Peyer's patch (tissue), 4 donors: ENCODE results near the gene ATL2. TPM values are rescaled to one million over a fixed set of nuclear protein-coding genes. Genes with fewer than 3 reads are reported as not detected.
"Not testable (repeated sequence)": the region's sequence is repeated elsewhere in the genome, so short reads cannot be mapped to it uniquely, and the experiment has no call there.

ENCODE experiments used
- DNase-seq, 3 donors: peaks; one replicate each; pipeline ENCODE4 v3.0.0-alpha.2; 2017 to 2019
- H3K27ac ChIP-seq, 4 donors: fragments of 200-600 bp; sonication (generic); one replicate each; pipeline ENCODE4 v1.5.1; 2016 to 2019
- H3K27me3 ChIP-seq, 2 donors: fragments of 200-600 bp; sonication (generic); one replicate each; pipeline ENCODE4 v1.5.1; 2019
- H3K36me3 ChIP-seq, 3 donors: fragments of 200-600 bp; sonication (generic); one replicate each; pipeline ENCODE4 v1.5.1; 2016 to 2019
- H3K4me1 ChIP-seq, 4 donors: fragments of 200-600 bp; sonication (generic); one replicate each; pipeline ENCODE4 v1.5.1; 2016 to 2019
- H3K4me3 ChIP-seq, 4 donors: fragments of 200-600 bp; sonication (generic); 1 replicate in 3 of 4; 2 replicates in 1 of 4; pipeline ENCODE4 v1.5.1; 2016 to 2019; ENCODE audit warnings: mild to moderate bottlenecking in 1 of 4
- H3K9me3 ChIP-seq, 4 donors: fragments of 200-600 bp; sonication (generic); one replicate each; pipeline ENCODE4 v1.5.1; 2016 to 2019; ENCODE audit warnings: mild to moderate bottlenecking in 1 of 4
- POLR2A ChIP-seq, 2 donors: fragments of 450-650 bp; IDR thresholded peaks; one replicate each; pipeline ENCODE4 v1.5.1; 2017; ENCODE audit warnings: antibody characterized with exemption in 2 of 2, mild to moderate bottlenecking in 2 of 2, moderate library complexity in 2 of 2
- total RNA-seq, 4 donors: library from RNA; depleted of rRNA; stranded (reverse); fragments of >200 nt; gene quantifications; one replicate each; pipeline ENCODE4 v1.1.0, GENCODE V29; 2016
- TF ChIP-seq, protein P1 (sequence below), 6 experiments: fragments of 450-650 bp in 4 of 6; fragments of 200-600 bp in 2 of 6; sonication (generic) in 1 of 6; IDR thresholded peaks; one replicate each; pipeline ENCODE4 v1.5.1; 2017 to 2019; ENCODE audit warnings: antibody characterized with exemption in 6 of 6, mild to moderate bottlenecking in 3 of 6, moderate library complexity in 1 of 6

Gene ATL2
- total RNA-seq, 4 donors from 2014 or later, result 87.9 to 170 (median 132) TPM

GRCh38 chr2:38290332-38290731, 86.7 kb downstream of the ATL2 start:
- no peak for DNase-seq

DNA sequence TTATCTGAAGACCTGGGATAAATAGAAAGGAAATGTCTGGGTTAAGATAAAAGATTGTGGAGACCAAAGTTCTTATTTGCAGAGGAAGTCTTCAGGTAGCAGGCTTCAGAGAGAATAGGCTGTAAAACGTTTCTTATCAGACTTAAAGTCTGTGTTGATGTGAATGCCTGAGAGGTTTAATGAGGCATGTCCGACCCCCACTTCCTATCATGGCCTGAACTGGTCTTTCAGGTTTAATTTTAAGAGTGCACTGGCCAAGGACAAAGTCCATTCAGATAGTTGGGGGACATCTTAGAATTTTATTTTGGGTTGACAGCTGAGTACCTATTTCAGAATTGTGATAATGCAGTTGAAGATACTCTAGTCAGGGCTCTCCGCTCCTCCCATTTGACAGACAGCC, 92.1 kb downstream of the ATL2 start:
- DNase-seq, result no peak
- no peaks in the 10 kb centered on the region for H3K9me3 ChIP-seq
- no peaks in the 10 kb centered on the region for H3K27me3 ChIP-seq
- H3K4me3 ChIP-seq, result no peak overlapping the region
- TF ChIP-seq, protein P1, sequence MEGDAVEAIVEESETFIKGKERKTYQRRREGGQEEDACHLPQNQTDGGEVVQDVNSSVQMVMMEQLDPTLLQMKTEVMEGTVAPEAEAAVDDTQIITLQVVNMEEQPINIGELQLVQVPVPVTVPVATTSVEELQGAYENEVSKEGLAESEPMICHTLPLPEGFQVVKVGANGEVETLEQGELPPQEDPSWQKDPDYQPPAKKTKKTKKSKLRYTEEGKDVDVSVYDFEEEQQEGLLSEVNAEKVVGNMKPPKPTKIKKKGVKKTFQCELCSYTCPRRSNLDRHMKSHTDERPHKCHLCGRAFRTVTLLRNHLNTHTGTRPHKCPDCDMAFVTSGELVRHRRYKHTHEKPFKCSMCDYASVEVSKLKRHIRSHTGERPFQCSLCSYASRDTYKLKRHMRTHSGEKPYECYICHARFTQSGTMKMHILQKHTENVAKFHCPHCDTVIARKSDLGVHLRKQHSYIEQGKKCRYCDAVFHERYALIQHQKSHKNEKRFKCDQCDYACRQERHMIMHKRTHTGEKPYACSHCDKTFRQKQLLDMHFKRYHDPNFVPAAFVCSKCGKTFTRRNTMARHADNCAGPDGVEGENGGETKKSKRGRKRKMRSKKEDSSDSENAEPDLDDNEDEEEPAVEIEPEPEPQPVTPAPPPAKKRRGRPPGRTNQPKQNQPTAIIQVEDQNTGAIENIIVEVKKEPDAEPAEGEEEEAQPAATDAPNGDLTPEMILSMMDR (IDR thresholded peaks at IDR 0.05), result no peak
- TF ChIP-seq POLR2A (IDR thresholded peaks at IDR 0.05), result no peak
- H3K27ac ChIP-seq, result no peak overlapping the region
- H3K36me3 ChIP-seq, result no peaks in the 10 kb centered on the region
- no peaks in the 10 kb centered on the region for H3K4me1 ChIP-seq

More at GRCh38 chr2:38290332-38290731, 86.7 kb downstream of the ATL2 start:
- H3K4me3 ChIP-seq, result no peak overlapping the region
- H3K27ac ChIP-seq, result no peak overlapping the region
- no peaks in the 10 kb centered on the region for H3K4me1 ChIP-seq
- H3K36me3 ChIP-seq, result peaks cover 0 to 3% (median 0%) of the 10 kb centered on the region in 3 donors
- H3K9me3 ChIP-seq, result no peaks in the 10 kb centered on the region
- TF ChIP-seq POLR2A (IDR thresholded peaks at IDR 0.05), result no peak
- TF ChIP-seq, protein P1 (IDR thresholded peaks at IDR 0.05), result no peak
- H3K27me3 ChIP-seq, result no peaks in the 10 kb centered on the region

- no peaks in the 10 kb centered on the region for H3K4me1 ChIP-seq
- H3K36me3 ChIP-seq, result no peaks in the 10 kb centered on the region
- no peak overlapping the region for H3K4me3 ChIP-seq
- DNase-seq, result no peak
- no peaks in the 10 kb centered on the region for H3K27me3 ChIP-seq
- no peaks in the 10 kb centered on the region for H3K9me3 ChIP-seq
- TF ChIP-seq, protein P1 (IDR thresholded peaks at IDR 0.05), result no peak
- TF ChIP-seq POLR2A (IDR thresholded peaks at IDR 0.05), result no peak
- H3K27ac ChIP-seq, result no peak overlapping the region
Measured at GRCh38 chr2:38281095-38281742, 95.9 kb downstream of the ATL2 start.

DNA sequence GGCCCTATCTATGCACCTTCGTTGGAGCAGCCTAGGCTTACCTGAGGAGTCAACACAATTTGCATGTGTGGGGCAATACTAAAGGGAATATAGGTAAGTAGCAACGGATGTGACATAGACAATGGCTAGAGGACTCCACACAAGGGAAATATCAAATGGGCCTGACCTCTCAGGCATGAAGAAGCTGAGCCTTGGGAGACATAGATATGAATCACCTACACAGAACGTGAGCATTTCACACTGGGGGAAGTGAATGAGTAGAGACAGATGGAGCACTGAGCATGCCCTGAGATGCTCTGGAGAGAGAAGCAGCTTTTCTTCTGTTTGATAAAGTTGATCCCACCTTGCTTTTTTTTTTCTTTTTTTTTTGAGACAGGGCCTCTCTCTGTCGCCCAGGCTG, 97.9 kb downstream of the ATL2 start:
- Histone ChIP-seq H3K4me1 (no peaks in the 10 kb centered on the region), H3K27ac (no peak overlapping the region), H3K9me3 (no peaks in the 10 kb centered on the region), H3K27me3 (no peaks in the 10 kb centered on the region), H3K4me3 (no peak overlapping the region), H3K36me3 (no peaks in the 10 kb centered on the region)
- no peak for TF ChIP-seq POLR2A (IDR thresholded peaks at IDR 0.05)
- TF ChIP-seq, protein P1 (IDR thresholded peaks at IDR 0.05), result no peak
- no peak for DNase-seq

DNA sequence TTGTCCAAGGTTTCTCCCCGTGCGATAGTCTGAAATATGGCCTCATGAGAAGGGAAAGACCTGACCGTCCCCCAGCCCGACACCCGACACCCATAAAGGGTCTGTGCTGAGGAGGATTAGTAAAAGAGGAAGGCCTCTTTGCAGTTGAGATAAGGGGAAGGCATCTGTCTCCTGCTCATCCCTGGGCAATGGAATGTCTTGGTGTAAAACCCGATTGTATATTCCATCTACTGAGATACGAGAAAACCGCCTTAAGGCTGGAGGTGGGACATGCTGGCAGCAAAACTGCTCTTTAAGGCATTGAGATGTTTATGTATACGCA, 99.0 kb downstream of the ATL2 start:
- DNase-seq, H3K27me3 ChIP-seq, H3K9me3 ChIP-seq, H3K4me3 ChIP-seq, H3K4me1 ChIP-seq, H3K27ac ChIP-seq, H3K36me3 ChIP-seq: not testable (repeated sequence)

DNA sequence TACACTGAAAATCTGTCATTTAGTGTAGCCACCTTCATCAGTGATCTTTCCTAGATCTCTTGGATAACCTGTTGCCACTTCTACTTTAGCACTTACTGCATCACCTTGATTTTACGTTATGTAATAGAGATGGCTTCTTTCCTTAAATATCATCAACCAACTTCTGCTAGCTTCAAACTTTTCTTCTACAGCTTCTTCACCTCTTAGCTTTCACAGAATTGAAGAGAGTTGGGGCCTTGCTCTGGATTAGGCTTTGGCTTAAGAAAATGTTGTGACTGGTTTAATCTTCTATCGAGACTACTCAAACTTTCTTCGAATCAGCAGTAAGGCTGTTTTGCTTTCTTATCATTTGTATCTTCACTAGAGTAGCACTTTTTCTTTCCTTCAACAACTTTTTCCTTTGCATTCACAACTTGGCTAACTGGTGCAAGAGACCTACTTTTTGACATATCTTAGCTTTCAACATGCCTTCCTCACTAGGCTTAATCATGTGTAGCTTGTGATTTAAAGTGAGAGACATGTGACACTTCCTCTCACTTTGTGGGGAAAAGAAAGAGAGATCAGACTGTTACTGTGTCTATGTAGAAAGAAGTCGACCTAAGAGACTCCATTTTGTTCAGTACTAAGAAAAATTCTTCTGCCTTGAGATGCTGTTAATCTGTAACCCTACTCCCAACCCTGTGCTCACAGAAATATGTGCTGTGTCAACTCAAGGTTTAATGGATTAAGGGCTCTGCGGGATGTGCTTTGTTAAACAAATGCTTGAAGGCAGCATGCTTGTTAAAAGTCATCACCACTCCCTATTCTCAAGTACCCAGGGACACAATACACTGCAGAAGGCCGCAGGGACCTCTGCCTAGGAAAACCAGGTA, 99.6 kb downstream of the ATL2 start:
- H3K36me3 ChIP-seq, result no peaks in the 10 kb centered on the region
- DNase-seq, result no peak

More for the DNA sequence above, 99.6 kb downstream of the ATL2 start:
- H3K9me3 ChIP-seq, result no peaks in the 10 kb centered on the region
- H3K27ac ChIP-seq, result no peak overlapping the region
- no peak overlapping the region for H3K4me3 ChIP-seq
- no peaks in the 10 kb centered on the region for H3K27me3 ChIP-seq
- H3K4me1 ChIP-seq, result no peaks in the 10 kb centered on the region
- TF ChIP-seq, protein P1 (IDR thresholded peaks at IDR 0.05), result no peak
- TF ChIP-seq POLR2A (IDR thresholded peaks at IDR 0.05), result no peak
